K562 (cell line): ENCODE measurements around the gene PRSS21. TPM values are rescaled to one million over a fixed set of nuclear protein-coding genes. Genes with fewer than 3 reads are reported as not detected.

Source experiments
- ARID4B ChIP-seq: sonication (generic); formaldehyde crosslinking; IDR thresholded peaks from 2 replicates; pipeline ENCODE4 v1.8.0; 2022; ENCODE audit warnings: mild to moderate bottlenecking, missing genetic modification reagents
- HMG20B ChIP-seq: fragments of 250-450 bp; sonication (Bioruptor Pico); IDR thresholded peaks from 2 replicates; pipeline ENCODE4 v1.5.0; 2021; ENCODE audit warnings: mild to moderate bottlenecking
- MCM3 ChIP-seq: fragments of 450-650 bp; IDR thresholded peaks from 2 replicates; pipeline ENCODE4 v1.6.1; 2016
- MNT ChIP-seq, 2 experiments: fragments of 450-650 bp; conservative IDR thresholded peaks; 2 replicates each; pipeline ENCODE4 v1.6.1; 2017; ENCODE audit warnings: mild to moderate bottlenecking in 2 of 2, moderate library complexity in 2 of 2
- NCOA1 ChIP-seq: fragments of 450-650 bp; IDR thresholded peaks from 2 replicates; pipeline ENCODE4 v1.6.1; 2016; ENCODE audit warnings: low read depth
- RNF219 ChIP-seq: fragments of 250-450 bp; sonication (Bioruptor Pico); IDR thresholded peaks from 2 replicates; pipeline ENCODE4 v1.5.0; 2022; ENCODE audit warnings: mild to moderate bottlenecking
- ZNF134 ChIP-seq: fragments of 250-450 bp; sonication (Bioruptor Pico); conservative IDR thresholded peaks from 2 replicates; pipeline ENCODE4 v1.4.0; 2020
- ZNF407 ChIP-seq: fragments of 450-650 bp; IDR thresholded peaks from 2 replicates; pipeline ENCODE4 v1.6.1; 2016; ENCODE audit warnings: low read depth
- ZNF75A ChIP-seq: fragments of 450-650 bp; formaldehyde crosslinking; IDR thresholded peaks from 2 replicates; pipeline ENCODE4 v1.4.0; 2020; ENCODE audit warnings: mild to moderate bottlenecking
- polyA plus RNA-seq, 8 experiments: library from polyadenylated mRNA; depleted of rRNA in 4 of 8; stranded (reverse) in 5 of 8; unstranded in 3 of 8; fragments of >200 nt; fragmentation: Nextera tagmentation in 2 of 8; fragmentation: Illumina TruSeq in 1 of 8; extraction: Ambion mirVana in 2 of 8; extraction: Trizol in 1 of 8; gene quantifications; 2 replicates each; pipeline versions ENCODE4 v1.2.1 to v1.2.3, GENCODE V29; 2011 to 2014; ENCODE audit warnings: inconsistent platforms in 1 of 8, missing spikeins in 1 of 8
- total RNA-seq, 7 experiments: library from RNA; depleted of rRNA in 6 of 7; stranded (reverse); fragments of >200 nt in 6 of 7; fragmentation: Illumina TruSeq in 2 of 7; extraction: Trizol in 2 of 7; gene quantifications; 2 replicates each; pipeline versions ENCODE4 v1.2.1 to v1.2.3, GENCODE V29; 2011 to 2021; ENCODE audit warnings: low replicate concordance in 1 of 7

Gene PRSS21
- total and polyA plus RNA-seq, 9 of the 15 experiments (the other 6 are each of a cell fraction or from before 2014, with no cell fraction given), result 12.1 to 121 (median 61.3) TPM

GRCh38 chr16:2777903-2778629, 39.0 kb upstream of the PRSS21 start (continued):
- TF ChIP-seq ARID4B (CRISPR knock-in tag), result 0 out of 2 replicates have a peak, but pooled peaks have one; percentile 9
- no peak for TF ChIP-seq MNT (conservative IDR thresholded peaks at IDR 0.05)
- TF ChIP-seq HMG20B (CRISPR knock-in tag), result no peak; the same call in 1 of the 2 replicates
- TF ChIP-seq ZNF134 (CRISPR knock-in tag), result 0 out of 2 replicates have a peak, but pooled peaks have one; percentile 37
- no peak for TF ChIP-seq RNF219 (CRISPR knock-in tag)
- TF ChIP-seq NCOA1, result no peak
- 0 out of 2 replicates have a peak, but pooled peaks have one; percentile 27 for TF ChIP-seq ZNF75A (CRISPR knock-in tag)
- TF ChIP-seq ZNF407, result no peak
- TF ChIP-seq MCM3, result no peak
